Measurements from ENCODE around the gene CEACAM1. TPM values are rescaled to one million over a fixed set of nuclear protein-coding genes. Genes with fewer than 3 reads are reported as not detected.

Gene CEACAM1
- total RNA-seq, 1 experiment from 2014 or later, result 7.1 TPM

DNA sequence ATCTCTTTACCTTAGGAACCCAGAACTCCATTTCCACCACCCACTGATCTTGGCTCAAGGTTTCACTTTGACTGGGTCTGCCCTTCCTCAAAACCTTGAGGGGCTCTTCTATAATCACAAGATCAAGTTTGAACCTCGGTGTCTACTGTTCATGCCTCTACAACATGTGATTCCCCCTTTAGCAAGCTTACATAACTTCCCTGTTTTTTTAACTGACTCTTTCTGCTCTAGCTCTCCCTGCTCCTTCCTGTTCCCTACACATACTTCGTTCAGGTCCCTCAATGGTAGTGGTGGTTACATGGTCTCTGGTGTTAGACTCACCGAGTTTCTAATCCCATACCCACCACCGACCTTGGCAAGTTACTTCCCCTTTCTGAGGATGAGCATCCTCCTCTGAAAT, 39.7 kb upstream of the CEACAM1 start:
- Histone ChIP-seq H3K9me3 (no peaks in the 10 kb centered on the region), H3K4me1 (no peaks in the 10 kb centered on the region), H3K36me3 (ENCODE audit: control insufficient read depth, insufficient read depth, low read length) (no peaks in the 10 kb centered on the region), H3K4me3 (ENCODE audit: low read depth, low read length) (no peak overlapping the region), H3K27me3 (replicated peaks; ENCODE audit: control insufficient read depth, insufficient read depth, low read length) (no peaks in the 10 kb centered on the region)
- H3K36me3 Mint-ChIP-seq (ENCODE audit: insufficient read depth, unreplicated experiment), result no peaks in the 10 kb centered on the region
- TF ChIP-seq, protein P1, sequence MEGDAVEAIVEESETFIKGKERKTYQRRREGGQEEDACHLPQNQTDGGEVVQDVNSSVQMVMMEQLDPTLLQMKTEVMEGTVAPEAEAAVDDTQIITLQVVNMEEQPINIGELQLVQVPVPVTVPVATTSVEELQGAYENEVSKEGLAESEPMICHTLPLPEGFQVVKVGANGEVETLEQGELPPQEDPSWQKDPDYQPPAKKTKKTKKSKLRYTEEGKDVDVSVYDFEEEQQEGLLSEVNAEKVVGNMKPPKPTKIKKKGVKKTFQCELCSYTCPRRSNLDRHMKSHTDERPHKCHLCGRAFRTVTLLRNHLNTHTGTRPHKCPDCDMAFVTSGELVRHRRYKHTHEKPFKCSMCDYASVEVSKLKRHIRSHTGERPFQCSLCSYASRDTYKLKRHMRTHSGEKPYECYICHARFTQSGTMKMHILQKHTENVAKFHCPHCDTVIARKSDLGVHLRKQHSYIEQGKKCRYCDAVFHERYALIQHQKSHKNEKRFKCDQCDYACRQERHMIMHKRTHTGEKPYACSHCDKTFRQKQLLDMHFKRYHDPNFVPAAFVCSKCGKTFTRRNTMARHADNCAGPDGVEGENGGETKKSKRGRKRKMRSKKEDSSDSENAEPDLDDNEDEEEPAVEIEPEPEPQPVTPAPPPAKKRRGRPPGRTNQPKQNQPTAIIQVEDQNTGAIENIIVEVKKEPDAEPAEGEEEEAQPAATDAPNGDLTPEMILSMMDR (IDR thresholded peaks at IDR 0.05; ENCODE audit: insufficient read depth in 1 of 2, low read depth in 1 of 2, low read length in 1 of 2, severe bottlenecking in 1 of 2, unreplicated experiment in 1 of 2), result no peak
- DNase-seq, result no peak
- CTCF ChIA-PET, result no interaction called here
- POLR2A ChIA-PET, result no interaction called here
- peaks cover 3% of the 10 kb centered on the region for H3K27me3 Mint-ChIP-seq (ENCODE audit: insufficient read depth, unreplicated experiment)
- H3K9me3 Mint-ChIP-seq (ENCODE audit: unreplicated experiment), result no peaks in the 10 kb centered on the region
- H3K4me1 Mint-ChIP-seq (ENCODE audit: low read depth, unreplicated experiment), result no peaks in the 10 kb centered on the region
- H3K4me3 Mint-ChIP-seq (ENCODE audit: unreplicated experiment), result no peak overlapping the region
- BruUV-seq (replicated peaks), result no TSS peak
- no peak overlapping the region for H3K27ac Mint-ChIP-seq (ENCODE audit: unreplicated experiment)
- intact Hi-C loops (cut with micrococcal nuclease; ENCODE audit: unreplicated experiment), result no loop called here

DNA sequence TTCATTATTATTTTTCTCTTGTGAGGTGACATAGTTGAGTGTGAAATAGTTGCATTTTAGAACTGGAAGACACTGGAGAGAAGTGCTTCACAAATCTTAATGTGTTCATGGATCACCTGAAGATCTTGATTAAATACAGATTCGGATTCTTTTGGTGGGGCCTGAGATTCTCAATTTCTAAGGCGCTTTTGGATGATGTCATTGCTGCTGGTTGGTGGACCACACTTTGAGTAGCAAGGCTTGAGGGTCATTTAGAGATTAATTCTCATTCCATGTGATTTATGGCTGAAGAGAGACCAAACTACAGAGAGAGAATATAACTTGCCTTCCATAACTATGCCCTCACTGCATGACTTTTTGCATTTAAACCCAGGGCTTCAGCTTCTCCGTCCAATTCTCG, 39.3 kb upstream of the CEACAM1 start:
- Mint-ChIP-seq H3K27ac (ENCODE audit: unreplicated experiment) (no peak overlapping the region), H3K4me1 (ENCODE audit: low read depth, unreplicated experiment) (no peaks in the 10 kb centered on the region), H3K4me3 (ENCODE audit: unreplicated experiment) (no peak overlapping the region), H3K27me3 (ENCODE audit: insufficient read depth, unreplicated experiment) (peaks cover 3% of the 10 kb centered on the region), H3K9me3 (ENCODE audit: unreplicated experiment) (no peaks in the 10 kb centered on the region), H3K36me3 (ENCODE audit: insufficient read depth, unreplicated experiment) (no peaks in the 10 kb centered on the region)
- no peaks in the 10 kb centered on the region for H3K36me3 ChIP-seq (ENCODE audit: control insufficient read depth, insufficient read depth, low read length)
- TF ChIP-seq, protein P1 (IDR thresholded peaks at IDR 0.05; ENCODE audit: insufficient read depth in 1 of 2, low read depth in 1 of 2, low read length in 1 of 2, severe bottlenecking in 1 of 2, unreplicated experiment in 1 of 2), result no peak
- ChIA-PET POLR2A (no interaction called here), CTCF (no interaction called here)
- intact Hi-C loops (cut with micrococcal nuclease; ENCODE audit: unreplicated experiment), result loop anchor here (1.0 kb wide), 1 partner anchor 29 kb away; no protein-coding TSS in a partner anchor
- no peaks in the 10 kb centered on the region for H3K9me3 ChIP-seq
- H3K4me1 ChIP-seq, result no peaks in the 10 kb centered on the region
- no peak for DNase-seq
- no peak overlapping the region for H3K4me3 ChIP-seq (ENCODE audit: low read depth, low read length)
- no peaks in the 10 kb centered on the region for H3K27me3 ChIP-seq (replicated peaks; ENCODE audit: control insufficient read depth, insufficient read depth, low read length)
- BruUV-seq (replicated peaks), result no TSS peak

- Histone ChIP-seq H3K9me3 (no peaks in the 10 kb centered on the region), H3K4me3 (ENCODE audit: low read depth, low read length) (no peak overlapping the region), H3K4me1 (no peaks in the 10 kb centered on the region), H3K27me3 (replicated peaks; ENCODE audit: control insufficient read depth, insufficient read depth, low read length) (no peaks in the 10 kb centered on the region), H3K36me3 (ENCODE audit: control insufficient read depth, insufficient read depth, low read length) (no peaks in the 10 kb centered on the region)
- ChIA-PET POLR2A (no interaction called here), CTCF (interaction anchor here (0.6 to 1.6 kb wide), 7 partner anchors 33 to 580 kb away, joined by 3 to 10 read pairs (median 4); no protein-coding TSS in a partner anchor)
- Mint-ChIP-seq H3K27me3 (ENCODE audit: insufficient read depth, unreplicated experiment) (peaks cover 8% of the 10 kb centered on the region), H3K27ac (ENCODE audit: unreplicated experiment) (no peak overlapping the region), H3K36me3 (ENCODE audit: insufficient read depth, unreplicated experiment) (no peaks in the 10 kb centered on the region), H3K4me3 (ENCODE audit: unreplicated experiment) (no peak overlapping the region), H3K9me3 (ENCODE audit: unreplicated experiment) (no peaks in the 10 kb centered on the region), H3K4me1 (ENCODE audit: low read depth, unreplicated experiment) (no peaks in the 10 kb centered on the region)
- BruUV-seq (replicated peaks), result no TSS peak
- intact Hi-C loops (cut with micrococcal nuclease; ENCODE audit: unreplicated experiment), result loop anchor here (1.0 kb wide), 2 partner anchors 33 to 113 kb away; no protein-coding TSS in a partner anchor
- DNase-seq, result peak; percentile 60 to 63
- TF ChIP-seq, protein P1 (IDR thresholded peaks at IDR 0.05; ENCODE audit: insufficient read depth in 1 of 2, low read depth in 1 of 2, low read length in 1 of 2, severe bottlenecking in 1 of 2, unreplicated experiment in 1 of 2), result peak; percentile 76 to 87
These were observed 35.3 kb upstream of the CEACAM1 start for GRCh38 chr19:42563352-42564210.

Data from Caco-2 (cell line).